RWPE2 (cell line): Measurements from ENCODE around the gene DCPS.
"Not testable (repeated sequence)": the region's sequence is repeated elsewhere in the genome, so short reads cannot be mapped to it uniquely, and the experiment has no call there.

Experiments
- ATAC-seq: fragments of 200-7000 bp; cut with Tn5 transposase; 3 replicates; pipeline ENCODE4 v1.9.1; 2021; ENCODE audit warnings: low read depth
- DNase-seq: peaks from one replicate; pipeline ENCODE4 v3.0.0-alpha.2; 2020; ENCODE audit warnings: low spot score
- H3K27ac ChIP-seq: fragments of 450-650 bp; 2 replicates; pipeline ENCODE4 v1.5.1; 2017; ENCODE audit warnings: mild to moderate bottlenecking; ENCODE audit not compliant: poor library complexity, severe bottlenecking
- H3K27me3 ChIP-seq: fragments of 250-450 bp; sonication (Bioruptor Pico); 2 replicates; pipeline ENCODE4 v1.5.1; 2021; ENCODE audit warnings: mild to moderate bottlenecking, moderate library complexity; ENCODE audit not compliant: insufficient read depth, poor library complexity, severe bottlenecking
- H3K36me3 ChIP-seq: fragments of 250-450 bp; sonication (Bioruptor Pico); 2 replicates; pipeline ENCODE4 v1.5.1; 2020; ENCODE audit warnings: low read depth, mild to moderate bottlenecking, moderate library complexity
- H3K4me1 ChIP-seq: fragments of 250-450 bp; sonication (Bioruptor Pico); 2 replicates; pipeline ENCODE4 v1.5.1; 2021; ENCODE audit warnings: mild to moderate bottlenecking, moderate library complexity; ENCODE audit not compliant: insufficient read depth, poor library complexity, severe bottlenecking
- H3K4me3 ChIP-seq: fragments of 250-450 bp; sonication (Bioruptor Pico); 2 replicates; pipeline ENCODE4 v1.5.1; 2021; ENCODE audit warnings: mild to moderate bottlenecking, moderate library complexity; ENCODE audit not compliant: severe bottlenecking
- H3K9me3 ChIP-seq: fragments of 250-450 bp; sonication (Bioruptor Pico); 2 replicates; pipeline ENCODE4 v1.5.1; 2021; ENCODE audit warnings: mild to moderate bottlenecking, moderate library complexity; ENCODE audit not compliant: severe bottlenecking
- CTCF ChIP-seq: fragments of 450-650 bp; IDR thresholded peaks from one replicate; pipeline ENCODE4 v1.5.1; 2017; ENCODE audit warnings: mild to moderate bottlenecking, moderate library complexity; ENCODE audit not compliant: poor library complexity, severe bottlenecking

Gene DCPS

DNA sequence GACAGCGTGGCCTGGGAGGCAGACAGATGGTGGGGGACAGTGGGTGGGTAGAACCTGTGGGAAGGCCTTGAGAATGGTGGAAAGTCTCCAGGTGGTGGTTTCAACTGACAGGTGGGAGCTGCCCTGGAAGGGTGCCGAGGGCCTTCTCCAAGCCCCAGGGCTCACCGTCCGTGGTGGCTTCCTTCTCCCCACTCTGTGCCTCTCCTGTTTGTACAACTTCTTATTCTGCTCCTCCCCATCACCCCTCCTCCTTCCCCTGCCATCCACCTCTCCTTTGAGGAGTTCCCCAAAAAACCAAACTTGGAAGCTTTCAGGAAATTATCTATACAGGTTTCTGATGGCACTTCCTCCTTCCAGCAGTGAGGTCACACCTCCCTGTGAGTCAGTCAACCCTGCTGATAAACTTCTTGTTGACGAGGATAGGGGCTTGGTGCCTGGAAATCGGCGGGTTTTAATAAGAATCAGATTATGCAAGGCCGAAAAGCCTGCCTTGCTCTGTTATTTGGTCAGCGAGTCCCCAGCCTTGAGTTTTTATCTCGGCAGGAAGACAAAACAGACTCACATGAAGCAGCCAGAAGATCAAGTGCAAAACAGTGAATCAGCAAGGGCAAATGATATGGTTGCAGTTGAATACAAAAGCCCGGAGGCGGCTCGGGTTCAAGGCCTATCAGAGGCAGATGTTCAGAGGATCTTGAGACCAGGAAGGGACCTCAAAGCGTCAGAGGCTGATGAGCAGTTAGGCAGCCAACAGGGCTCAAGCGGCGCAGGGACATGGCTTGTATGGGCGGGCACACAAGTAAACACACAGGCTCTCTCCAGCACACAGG, 42.1 kb downstream of the DCPS start:
- Histone ChIP-seq H3K27ac (peak overlapping the region; percentile 67), H3K9me3 (no peaks in the 10 kb centered on the region), H3K36me3 (peaks cover 28% of the 10 kb centered on the region), H3K4me1 (peaks cover 41% of the 10 kb centered on the region), H3K4me3 (no peak overlapping the region), H3K27me3 (no peaks in the 10 kb centered on the region)
- ATAC-seq = peak; percentile 52
- DNase-seq = peak; percentile 47
- no peak for TF ChIP-seq CTCF

DNA sequence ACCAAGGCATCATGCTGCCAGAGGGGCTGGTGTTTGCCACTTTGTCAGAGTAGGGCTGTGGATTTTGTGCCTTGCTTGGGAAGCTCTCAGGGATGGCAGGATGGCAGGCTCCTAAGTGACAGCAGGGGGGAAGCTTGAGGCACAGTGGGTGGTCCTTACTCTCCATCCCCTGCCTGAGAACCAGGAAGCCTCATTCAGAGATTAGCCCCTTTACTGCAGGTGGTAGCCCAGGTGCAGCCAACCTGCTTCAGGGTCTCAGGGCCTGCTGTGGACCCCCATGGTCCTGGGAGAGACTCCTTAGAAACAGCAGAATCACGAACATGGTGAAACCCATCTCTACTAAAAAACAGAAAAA, 42.7 kb downstream of the DCPS start:
- Histone ChIP-seq H3K36me3 (peaks cover 25% of the 10 kb centered on the region), H3K27me3 (no peaks in the 10 kb centered on the region), H3K9me3 (no peaks in the 10 kb centered on the region), H3K4me1 (peaks cover 35% of the 10 kb centered on the region), H3K4me3 (no peak overlapping the region), H3K27ac (peak overlapping the region; percentile 67)
- DNase-seq (no peak), ATAC-seq (no peak)
- TF ChIP-seq CTCF = no peak

- not testable (repeated sequence) for H3K4me3 ChIP-seq, H3K27me3 ChIP-seq, DNase-seq, H3K9me3 ChIP-seq, ATAC-seq
- H3K27ac ChIP-seq = peak overlapping the region; percentile 67
- peaks cover 34% of the 10 kb centered on the region for H3K4me1 ChIP-seq
- H3K36me3 ChIP-seq = peaks cover 29% of the 10 kb centered on the region
These were observed 43.1 kb downstream of the DCPS start for GRCh38 chr11:126346946-126347345.

DNA sequence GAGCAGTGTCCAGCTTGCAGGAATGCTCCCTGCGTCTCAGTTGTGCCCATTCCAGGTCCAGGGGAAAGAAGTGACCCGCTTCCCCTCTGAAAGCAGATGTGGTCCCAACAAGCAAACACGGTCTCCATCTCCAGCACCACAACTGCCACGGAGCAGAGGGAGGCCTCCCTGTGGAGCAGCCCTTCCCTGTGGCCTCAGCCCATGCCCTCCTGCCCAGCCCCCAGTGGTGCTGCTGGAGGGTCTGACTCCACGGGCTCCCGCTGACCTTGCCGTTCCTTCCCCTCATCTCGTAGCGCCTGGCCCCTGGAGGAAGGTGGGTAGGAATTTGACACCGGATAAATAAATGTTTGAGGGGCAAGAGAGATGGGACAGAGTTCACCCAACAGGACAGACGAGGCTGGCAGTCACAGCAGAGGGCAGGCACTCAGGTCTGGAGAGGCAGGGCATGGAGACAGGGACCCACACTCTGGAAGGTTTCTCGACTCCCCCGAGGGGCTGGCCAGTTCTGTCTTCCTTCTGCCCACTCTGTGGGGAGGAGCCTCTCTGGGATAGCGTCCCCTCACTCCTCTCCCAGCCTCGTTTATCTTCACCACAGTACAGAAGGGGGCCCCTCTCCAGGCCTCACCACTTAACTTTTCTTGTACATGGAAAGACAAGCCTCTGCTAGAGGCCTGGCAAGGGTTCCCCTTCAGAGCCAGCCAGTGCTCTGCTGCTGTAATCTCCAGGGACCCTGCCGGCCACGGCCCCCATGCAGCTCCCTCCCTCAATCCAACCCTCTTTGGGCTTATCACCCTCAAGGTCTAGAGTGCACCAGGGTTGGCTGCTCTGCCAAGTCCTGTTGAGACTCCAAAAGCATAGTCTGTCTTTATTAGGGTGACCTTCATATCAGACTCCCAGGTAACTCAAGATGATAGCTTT, 44.1 kb downstream of the DCPS start:
- no peak for TF ChIP-seq CTCF
- H3K36me3 ChIP-seq = peaks cover 35% of the 10 kb centered on the region
- H3K4me1 ChIP-seq = peaks cover 39% of the 10 kb centered on the region
- no peak overlapping the region for H3K4me3 ChIP-seq
- peak overlapping the region; percentile 5 for H3K27ac ChIP-seq
- DNase-seq = peak; percentile 57
- ATAC-seq = no peak
- H3K9me3 ChIP-seq = no peaks in the 10 kb centered on the region
- no peaks in the 10 kb centered on the region for H3K27me3 ChIP-seq

GRCh38 chr11:126348806-126349582, 45.1 kb downstream of the DCPS start:
- Histone ChIP-seq H3K27ac (peak overlapping the region; percentile 5), H3K36me3 (peaks cover 32% of the 10 kb centered on the region), H3K27me3 (no peaks in the 10 kb centered on the region), H3K4me1 (peaks cover 49% of the 10 kb centered on the region), H3K9me3 (no peaks in the 10 kb centered on the region), H3K4me3 (no peak overlapping the region)
- DNase-seq = no peak
- ATAC-seq = no peak
- TF ChIP-seq CTCF = no peak
